Measurements from ENCODE around the gene TMEM208. TPM values are rescaled to one million over a fixed set of nuclear protein-coding genes. Genes with fewer than 3 reads are reported as not detected.

TMEM208 gene
- total and polyA plus RNA-seq, 2 of the 13 experiments (the other 11 are each of a cell fraction or from before 2014, with no cell fraction given): 58.8 to 72.9 TPM

DNA sequence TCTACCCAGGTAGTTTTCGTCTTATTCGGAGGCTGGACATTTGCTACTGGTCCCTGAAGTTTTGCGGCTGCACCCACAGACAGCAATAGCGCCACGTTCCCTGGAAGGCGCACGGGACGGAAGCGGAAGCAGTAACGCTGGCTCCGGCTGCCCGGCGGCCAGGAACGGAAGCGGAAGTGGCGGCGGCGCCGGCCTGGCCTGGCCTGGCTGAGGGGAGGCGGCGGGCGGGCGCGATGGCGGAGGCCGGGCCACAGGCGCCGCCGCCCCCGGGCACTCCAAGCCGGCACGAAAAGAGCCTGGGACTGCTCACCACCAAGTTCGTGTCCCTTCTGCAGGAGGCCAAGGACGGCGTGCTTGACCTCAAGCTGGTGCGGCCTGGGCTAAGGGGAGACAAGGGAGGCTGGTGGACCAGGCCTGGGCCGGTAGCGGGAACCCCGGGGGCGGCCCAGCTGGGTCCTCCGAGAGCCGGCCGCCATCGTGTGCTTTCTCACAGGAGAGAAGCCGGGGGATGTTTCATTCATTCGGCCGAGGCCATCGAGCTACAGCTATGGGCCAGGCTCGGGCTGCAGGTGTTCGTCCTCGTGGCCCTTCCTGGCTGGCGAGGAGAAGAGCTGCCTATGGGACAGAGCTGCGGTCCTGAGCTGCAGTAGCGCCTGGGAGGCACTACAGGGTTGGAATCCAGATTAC, 34.8 kb upstream of the TMEM208 start, which contains the start of gene E2F4 (continued):
- TF ChIP-seq, protein P1, sequence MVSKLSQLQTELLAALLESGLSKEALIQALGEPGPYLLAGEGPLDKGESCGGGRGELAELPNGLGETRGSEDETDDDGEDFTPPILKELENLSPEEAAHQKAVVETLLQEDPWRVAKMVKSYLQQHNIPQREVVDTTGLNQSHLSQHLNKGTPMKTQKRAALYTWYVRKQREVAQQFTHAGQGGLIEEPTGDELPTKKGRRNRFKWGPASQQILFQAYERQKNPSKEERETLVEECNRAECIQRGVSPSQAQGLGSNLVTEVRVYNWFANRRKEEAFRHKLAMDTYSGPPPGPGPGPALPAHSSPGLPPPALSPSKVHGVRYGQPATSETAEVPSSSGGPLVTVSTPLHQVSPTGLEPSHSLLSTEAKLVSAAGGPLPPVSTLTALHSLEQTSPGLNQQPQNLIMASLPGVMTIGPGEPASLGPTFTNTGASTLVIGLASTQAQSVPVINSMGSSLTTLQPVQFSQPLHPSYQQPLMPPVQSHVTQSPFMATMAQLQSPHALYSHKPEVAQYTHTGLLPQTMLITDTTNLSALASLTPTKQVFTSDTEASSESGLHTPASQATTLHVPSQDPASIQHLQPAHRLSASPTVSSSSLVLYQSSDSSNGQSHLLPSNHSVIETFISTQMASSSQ (IDR thresholded peaks at IDR 0.05; ENCODE audit: low read depth): no peak
- TF ChIP-seq, protein P1 (CRISPR knock-in tag; IDR thresholded peaks at IDR 0.05; ENCODE audit: borderline replicate concordance): peak; percentile 35; the same call in 1 of the 2 replicates
- TF ChIP-seq ETV6 (CRISPR knock-in tag; conservative IDR thresholded peaks at IDR 0.05) (peak; percentile 91; the same call in 1 of the 2 replicates), SMAD9 (CRISPR knock-in tag; IDR thresholded peaks at IDR 0.05) (0 out of 2 replicates have a peak, but pooled peaks have one; percentile 9), TCF7 (IDR thresholded peaks at IDR 0.05; ENCODE audit: low read depth) (no peak), ZNF792 (CRISPR knock-in tag; IDR thresholded peaks at IDR 0.05) (peak; percentile 44; the same call in 1 of the 2 replicates), GTF3A (CRISPR knock-in tag; conservative IDR thresholded peaks at IDR 0.05) (peak; percentile 3; the same call in 1 of the 2 replicates)
- TF ChIP-seq, protein P2, sequence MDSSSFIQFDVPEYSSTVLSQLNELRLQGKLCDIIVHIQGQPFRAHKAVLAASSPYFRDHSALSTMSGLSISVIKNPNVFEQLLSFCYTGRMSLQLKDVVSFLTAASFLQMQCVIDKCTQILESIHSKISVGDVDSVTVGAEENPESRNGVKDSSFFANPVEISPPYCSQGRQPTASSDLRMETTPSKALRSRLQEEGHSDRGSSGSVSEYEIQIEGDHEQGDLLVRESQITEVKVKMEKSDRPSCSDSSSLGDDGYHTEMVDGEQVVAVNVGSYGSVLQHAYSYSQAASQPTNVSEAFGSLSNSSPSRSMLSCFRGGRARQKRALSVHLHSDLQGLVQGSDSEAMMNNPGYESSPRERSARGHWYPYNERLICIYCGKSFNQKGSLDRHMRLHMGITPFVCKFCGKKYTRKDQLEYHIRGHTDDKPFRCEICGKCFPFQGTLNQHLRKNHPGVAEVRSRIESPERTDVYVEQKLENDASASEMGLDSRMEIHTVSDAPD (CRISPR knock-in tag; IDR thresholded peaks at IDR 0.05): no peak
- TF ChIP-seq, protein P3, sequence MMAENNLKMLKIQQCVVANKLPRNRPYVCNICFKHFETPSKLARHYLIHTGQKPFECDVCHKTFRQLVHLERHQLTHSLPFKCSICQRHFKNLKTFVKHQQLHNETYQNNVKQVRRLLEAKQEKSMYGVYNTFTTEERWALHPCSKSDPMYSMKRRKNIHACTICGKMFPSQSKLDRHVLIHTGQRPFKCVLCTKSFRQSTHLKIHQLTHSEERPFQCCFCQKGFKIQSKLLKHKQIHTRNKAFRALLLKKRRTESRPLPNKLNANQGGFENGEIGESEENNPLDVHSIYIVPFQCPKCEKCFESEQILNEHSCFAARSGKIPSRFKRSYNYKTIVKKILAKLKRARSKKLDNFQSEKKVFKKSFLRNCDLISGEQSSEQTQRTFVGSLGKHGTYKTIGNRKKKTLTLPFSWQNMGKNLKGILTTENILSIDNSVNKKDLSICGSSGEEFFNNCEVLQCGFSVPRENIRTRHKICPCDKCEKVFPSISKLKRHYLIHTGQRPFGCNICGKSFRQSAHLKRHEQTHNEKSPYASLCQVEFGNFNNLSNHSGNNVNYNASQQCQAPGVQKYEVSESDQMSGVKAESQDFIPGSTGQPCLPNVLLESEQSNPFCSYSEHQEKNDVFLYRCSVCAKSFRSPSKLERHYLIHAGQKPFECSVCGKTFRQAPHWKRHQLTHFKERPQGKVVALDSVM (CRISPR knock-in tag; IDR thresholded peaks at IDR 0.05): peak; percentile 52; the same call in 1 of the 2 replicates
- TF ChIP-seq, protein P4, sequence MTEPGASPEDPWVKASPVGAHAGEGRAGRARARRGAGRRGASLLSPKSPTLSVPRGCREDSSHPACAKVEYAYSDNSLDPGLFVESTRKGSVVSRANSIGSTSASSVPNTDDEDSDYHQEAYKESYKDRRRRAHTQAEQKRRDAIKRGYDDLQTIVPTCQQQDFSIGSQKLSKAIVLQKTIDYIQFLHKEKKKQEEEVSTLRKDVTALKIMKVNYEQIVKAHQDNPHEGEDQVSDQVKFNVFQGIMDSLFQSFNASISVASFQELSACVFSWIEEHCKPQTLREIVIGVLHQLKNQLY (CRISPR knock-in tag; IDR thresholded peaks at IDR 0.05): peak; percentile 30; the same call in 1 of the 2 replicates
- TF ChIP-seq, protein P5, sequence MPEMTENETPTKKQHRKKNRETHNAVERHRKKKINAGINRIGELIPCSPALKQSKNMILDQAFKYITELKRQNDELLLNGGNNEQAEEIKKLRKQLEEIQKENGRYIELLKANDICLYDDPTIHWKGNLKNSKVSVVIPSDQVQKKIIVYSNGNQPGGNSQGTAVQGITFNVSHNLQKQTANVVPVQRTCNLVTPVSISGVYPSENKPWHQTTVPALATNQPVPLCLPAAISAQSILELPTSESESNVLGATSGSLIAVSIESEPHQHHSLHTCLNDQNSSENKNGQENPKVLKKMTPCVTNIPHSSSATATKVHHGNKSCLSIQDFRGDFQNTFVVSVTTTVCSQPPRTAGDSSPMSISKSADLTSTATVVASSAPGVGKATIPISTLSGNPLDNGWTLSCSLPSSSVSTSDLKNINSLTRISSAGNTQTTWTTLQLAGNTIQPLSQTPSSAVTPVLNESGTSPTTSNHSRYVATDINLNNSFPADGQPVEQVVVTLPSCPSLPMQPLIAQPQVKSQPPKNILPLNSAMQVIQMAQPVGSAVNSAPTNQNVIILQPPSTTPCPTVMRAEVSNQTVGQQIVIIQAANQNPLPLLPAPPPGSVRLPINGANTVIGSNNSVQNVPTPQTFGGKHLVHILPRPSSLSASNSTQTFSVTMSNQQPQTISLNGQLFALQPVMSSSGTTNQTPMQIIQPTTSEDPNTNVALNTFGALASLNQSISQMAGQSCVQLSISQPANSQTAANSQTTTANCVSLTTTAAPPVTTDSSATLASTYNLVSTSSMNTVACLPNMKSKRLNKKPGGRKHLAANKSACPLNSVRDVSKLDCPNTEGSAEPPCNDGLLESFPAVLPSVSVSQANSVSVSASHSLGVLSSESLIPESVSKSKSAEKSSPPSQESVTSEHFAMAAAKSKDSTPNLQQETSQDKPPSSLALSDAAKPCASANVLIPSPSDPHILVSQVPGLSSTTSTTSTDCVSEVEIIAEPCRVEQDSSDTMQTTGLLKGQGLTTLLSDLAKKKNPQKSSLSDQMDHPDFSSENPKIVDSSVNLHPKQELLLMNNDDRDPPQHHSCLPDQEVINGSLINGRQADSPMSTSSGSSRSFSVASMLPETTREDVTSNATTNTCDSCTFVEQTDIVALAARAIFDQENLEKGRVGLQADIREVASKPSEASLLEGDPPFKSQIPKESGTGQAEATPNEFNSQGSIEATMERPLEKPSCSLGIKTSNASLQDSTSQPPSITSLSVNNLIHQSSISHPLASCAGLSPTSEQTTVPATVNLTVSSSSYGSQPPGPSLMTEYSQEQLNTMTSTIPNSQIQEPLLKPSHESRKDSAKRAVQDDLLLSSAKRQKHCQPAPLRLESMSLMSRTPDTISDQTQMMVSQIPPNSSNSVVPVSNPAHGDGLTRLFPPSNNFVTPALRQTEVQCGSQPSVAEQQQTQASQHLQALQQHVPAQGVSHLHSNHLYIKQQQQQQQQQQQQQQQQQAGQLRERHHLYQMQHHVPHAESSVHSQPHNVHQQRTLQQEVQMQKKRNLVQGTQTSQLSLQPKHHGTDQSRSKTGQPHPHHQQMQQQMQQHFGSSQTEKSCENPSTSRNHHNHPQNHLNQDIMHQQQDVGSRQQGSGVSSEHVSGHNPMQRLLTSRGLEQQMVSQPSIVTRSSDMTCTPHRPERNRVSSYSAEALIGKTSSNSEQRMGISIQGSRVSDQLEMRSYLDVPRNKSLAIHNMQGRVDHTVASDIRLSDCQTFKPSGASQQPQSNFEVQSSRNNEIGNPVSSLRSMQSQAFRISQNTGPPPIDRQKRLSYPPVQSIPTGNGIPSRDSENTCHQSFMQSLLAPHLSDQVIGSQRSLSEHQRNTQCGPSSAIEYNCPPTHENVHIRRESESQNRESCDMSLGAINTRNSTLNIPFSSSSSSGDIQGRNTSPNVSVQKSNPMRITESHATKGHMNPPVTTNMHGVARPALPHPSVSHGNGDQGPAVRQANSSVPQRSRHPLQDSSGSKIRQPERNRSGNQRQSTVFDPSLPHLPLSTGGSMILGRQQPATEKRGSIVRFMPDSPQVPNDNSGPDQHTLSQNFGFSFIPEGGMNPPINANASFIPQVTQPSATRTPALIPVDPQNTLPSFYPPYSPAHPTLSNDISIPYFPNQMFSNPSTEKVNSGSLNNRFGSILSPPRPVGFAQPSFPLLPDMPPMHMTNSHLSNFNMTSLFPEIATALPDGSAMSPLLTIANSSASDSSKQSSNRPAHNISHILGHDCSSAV (CRISPR knock-in tag; IDR thresholded peaks at IDR 0.05; ENCODE audit: borderline replicate concordance): no peak

Data from HepG2 (cell line).